H1 (cell line): ENCODE measurements around the gene VPS37D.

ENCODE experiments used
- CHD2 ChIP-seq: IDR thresholded peaks from 2 replicates; pipeline ENCODE4 v1.6.1; 2012; ENCODE audit warnings: low read length, improper control_type of control experiment
- EP300 ChIP-seq, 2 experiments: IDR thresholded peaks; 1 replicate in 1 of 2; 2 replicates in 1 of 2; pipeline ENCODE4 v1.6.1; 2011 to 2012; ENCODE audit warnings: low read depth in 2 of 2, low read length in 2 of 2, mild to moderate bottlenecking in 2 of 2, borderline replicate concordance in 1 of 2, inconsistent platforms in 1 of 2, moderate library complexity in 1 of 2
- POLR2A ChIP-seq, 2 experiments: IDR thresholded peaks; 1 replicate in 1 of 2; 2 replicates in 1 of 2; pipeline ENCODE4 v1.6.1; 2011; ENCODE audit warnings: low read depth in 2 of 2, low read length in 2 of 2, mild to moderate bottlenecking in 2 of 2; ENCODE audit errors: control extremely low read depth in 1 of 2
- ZNF274 ChIP-seq: IDR thresholded peaks from 2 replicates; pipeline ENCODE4 v1.7.0; 2012; ENCODE audit warnings: low read length, borderline replicate concordance; ENCODE audit errors: extremely low read depth
- TF ChIP-seq, protein P1 (sequence below), 3 experiments: IDR thresholded peaks; 1 replicate in 2 of 3; 2 replicates in 1 of 3; pipeline versions ENCODE4 v1.5.1 to v1.6.1; 2011; ENCODE audit warnings: low read length in 3 of 3, mild to moderate bottlenecking in 3 of 3, inconsistent platforms in 2 of 3, low read depth in 1 of 3, moderate library complexity in 1 of 3; ENCODE audit not compliant: insufficient read depth in 1 of 3; ENCODE audit errors: control extremely low read depth in 1 of 3

DNA sequence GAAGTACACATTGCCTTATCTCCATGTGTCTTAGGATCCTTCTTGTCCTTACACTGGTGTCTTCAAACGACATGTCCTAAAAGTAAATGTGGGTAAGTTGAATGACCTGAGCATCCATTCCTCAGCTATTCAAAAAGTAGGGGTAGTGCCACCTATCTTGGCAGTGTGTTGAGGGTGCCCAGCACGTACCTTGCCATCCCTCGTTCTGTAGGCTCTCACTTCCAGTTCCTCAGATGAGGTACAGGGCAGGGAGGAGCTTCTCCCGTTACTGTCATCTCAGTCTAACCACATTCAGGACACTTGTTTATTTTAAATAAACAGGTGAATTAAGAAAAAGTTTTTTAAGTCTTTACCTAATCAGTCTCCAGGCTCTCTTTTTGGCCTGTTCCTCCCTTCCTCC, 28.7 kb downstream of the VPS37D start:
- TF ChIP-seq, protein P1, sequence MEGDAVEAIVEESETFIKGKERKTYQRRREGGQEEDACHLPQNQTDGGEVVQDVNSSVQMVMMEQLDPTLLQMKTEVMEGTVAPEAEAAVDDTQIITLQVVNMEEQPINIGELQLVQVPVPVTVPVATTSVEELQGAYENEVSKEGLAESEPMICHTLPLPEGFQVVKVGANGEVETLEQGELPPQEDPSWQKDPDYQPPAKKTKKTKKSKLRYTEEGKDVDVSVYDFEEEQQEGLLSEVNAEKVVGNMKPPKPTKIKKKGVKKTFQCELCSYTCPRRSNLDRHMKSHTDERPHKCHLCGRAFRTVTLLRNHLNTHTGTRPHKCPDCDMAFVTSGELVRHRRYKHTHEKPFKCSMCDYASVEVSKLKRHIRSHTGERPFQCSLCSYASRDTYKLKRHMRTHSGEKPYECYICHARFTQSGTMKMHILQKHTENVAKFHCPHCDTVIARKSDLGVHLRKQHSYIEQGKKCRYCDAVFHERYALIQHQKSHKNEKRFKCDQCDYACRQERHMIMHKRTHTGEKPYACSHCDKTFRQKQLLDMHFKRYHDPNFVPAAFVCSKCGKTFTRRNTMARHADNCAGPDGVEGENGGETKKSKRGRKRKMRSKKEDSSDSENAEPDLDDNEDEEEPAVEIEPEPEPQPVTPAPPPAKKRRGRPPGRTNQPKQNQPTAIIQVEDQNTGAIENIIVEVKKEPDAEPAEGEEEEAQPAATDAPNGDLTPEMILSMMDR (IDR thresholded peaks at IDR 0.05; ENCODE audit: control extremely low read depth in 1 of 3, insufficient read depth in 1 of 3, low read depth in 1 of 3, low read length in 3 of 3), result no peak
- TF ChIP-seq EP300 (IDR thresholded peaks at IDR 0.05; ENCODE audit: borderline replicate concordance in 1 of 2, low read depth in 2 of 2, low read length in 2 of 2), result no peak
- no peak for TF ChIP-seq ZNF274
- no peak for TF ChIP-seq CHD2
- no peak for TF ChIP-seq POLR2A (IDR thresholded peaks at IDR 0.05; ENCODE audit: control extremely low read depth in 1 of 2, low read depth in 2 of 2, low read length in 2 of 2)
